HCT116 (cell line): ENCODE data around the gene MAPK14. TPM values are rescaled to one million over a fixed set of nuclear protein-coding genes. Genes with fewer than 3 reads are reported as not detected.

Experiments
- ATAC-seq: fragments of 200-7000 bp; cut with Tn5 transposase; 2 replicates; pipeline ENCODE4 v1.9.1; 2020; ENCODE audit warnings: mild to moderate bottlenecking, moderate library complexity
- BruUV-seq: library from RNA; stranded (reverse); fragments of 400-500 nt; replicated peaks from 2 replicates; lab custom pipeline; 2021; lab: Mats Ljungman, UMichigan
- CTCF ChIA-PET: fragments of 300-600 bp; sonication (Branson Sonifier 250); formaldehyde crosslinking; loops from one replicate; lab custom pipeline; 2021; ENCODE audit warnings: antibody characterized with exemption; lab: Charles Lee
- POLR2A ChIA-PET: fragments of 300-600, 350-600 bp; sonication (Branson Sonifier 250); formaldehyde crosslinking; loops from one replicate; lab custom pipeline; 2021; ENCODE audit warnings: antibody characterized with exemption; lab: Charles Lee
- RAD21 ChIA-PET, 2 experiments: fragments of 300-600 bp; sonication (Branson Sonifier 250); formaldehyde crosslinking; loops; one replicate each; lab custom pipeline; 2023; ENCODE audit warnings: low total read pairs in 2 of 2; ENCODE audit not compliant: uncharacterized antibody in 2 of 2, unreplicated experiment in 2 of 2, low non-redundant PET in 1 of 2; lab: Charles Lee
- DNase-seq: peaks from one replicate; pipeline ENCODE4 v3.0.0-alpha.2; 2010; ENCODE audit warnings: low read depth, low spot score
- H2AFZ ChIP-seq: fragments of 200-600 bp; shearing (Covaris generic), sonication (generic); 2 replicates; pipeline ENCODE4 v1.6.1; 2017; ENCODE audit warnings: low read depth, mixed run types, mixed read lengths, antibody characterized with exemption, low read length; ENCODE audit not compliant: poor library complexity, severe bottlenecking
- H3K27ac ChIP-seq: 2 replicates; pipeline ENCODE4 v1.5.1; 2012; ENCODE audit warnings: low read depth, low read length
- H3K27me3 ChIP-seq: fragments of 200-600 bp; sonication (generic); 2 replicates; pipeline ENCODE4 v1.6.1; 2016; ENCODE audit warnings: mixed run types, low read length, mixed read lengths; ENCODE audit not compliant: insufficient read depth
- H3K36me3 ChIP-seq, 2 experiments: fragments of 200-500 bp in 1 of 2; fragments of 200-600 bp in 1 of 2; sonication (Bioruptor generic) in 1 of 2; sonication (generic) in 1 of 2; 2 replicates each; pipeline versions ENCODE4 v1.5.1 to v1.6.1; 2014 to 2016; ENCODE audit warnings: low read length in 2 of 2, inconsistent platforms in 1 of 2, mixed read lengths in 1 of 2, mixed run types in 1 of 2; ENCODE audit not compliant: insufficient read depth in 2 of 2, control insufficient read depth in 1 of 2
- H3K4me1 ChIP-seq, 2 experiments: fragments of 200-600 bp in 1 of 2; sonication (generic) in 1 of 2; 2 replicates each; pipeline versions ENCODE4 v1.5.1 to v1.6.1; 2012 to 2017; ENCODE audit warnings: low read length in 2 of 2, inconsistent platforms in 1 of 2, mild to moderate bottlenecking in 1 of 2, mixed read lengths in 1 of 2, mixed run types in 1 of 2, moderate library complexity in 1 of 2; ENCODE audit not compliant: insufficient read depth in 2 of 2, control insufficient read depth in 1 of 2
- H3K4me2 ChIP-seq: fragments of 200-600 bp; sonication (generic); 2 replicates; pipeline ENCODE4 v1.6.1; 2017; ENCODE audit warnings: mixed run types, low read length, mixed read lengths
- H3K4me3 ChIP-seq, 2 experiments: fragments of 200-600 bp in 1 of 2; sonication (generic) in 1 of 2; replicated peaks in 1 of 2; 2 replicates each; pipeline ENCODE4 v1.5.1; 2011 to 2016; ENCODE audit warnings: low read length in 2 of 2, control low read depth in 1 of 2, low read depth in 1 of 2, mild to moderate bottlenecking in 1 of 2, mixed read lengths in 1 of 2, mixed run types in 1 of 2
- H3K79me2 ChIP-seq: fragments of 200-600 bp; sonication (generic); 2 replicates; pipeline ENCODE4 v1.6.1; 2017; ENCODE audit warnings: mild to moderate bottlenecking, mixed run types, low read length, moderate library complexity, mixed read lengths; ENCODE audit not compliant: insufficient read depth
- H3K9ac ChIP-seq: fragments of 200-600 bp; sonication (generic); 2 replicates; pipeline ENCODE4 v1.6.1; 2016; ENCODE audit warnings: low read length, mixed read lengths
- H3K9me2 ChIP-seq: fragments of 200-600 bp; sonication (generic), shearing (Covaris generic); 2 replicates; pipeline ENCODE4 v1.6.1; 2017; ENCODE audit warnings: mixed run types, mild to moderate bottlenecking, moderate library complexity; ENCODE audit not compliant: insufficient read depth
- H3K9me3 ChIP-seq, 2 experiments: fragments of 200-500 bp in 1 of 2; fragments of 200-600 bp in 1 of 2; sonication (Bioruptor generic) in 1 of 2; sonication (generic) in 1 of 2; 2 replicates each; pipeline ENCODE4 v1.6.1; 2014 to 2017; ENCODE audit warnings: low read length in 2 of 2, mixed read lengths in 2 of 2, inconsistent platforms in 1 of 2, low read depth in 1 of 2, mild to moderate bottlenecking in 1 of 2, mixed run types in 1 of 2, moderate library complexity in 1 of 2; ENCODE audit not compliant: control insufficient read depth in 1 of 2, insufficient read depth in 1 of 2
- H4K20me1 ChIP-seq: fragments of 200-600 bp; sonication (generic), shearing (Covaris generic); 2 replicates; pipeline ENCODE4 v1.6.1; 2017; ENCODE audit warnings: mixed run types, mild to moderate bottlenecking, moderate library complexity; ENCODE audit not compliant: insufficient read depth
- CEBPB ChIP-seq: IDR thresholded peaks from 2 replicates; pipeline ENCODE4 v1.6.1; 2012; ENCODE audit warnings: low read depth
- EZH2 ChIP-seq: fragments of 200-600 bp; sonication (generic); IDR thresholded peaks from 2 replicates; pipeline ENCODE4 v1.6.1; 2017; ENCODE audit warnings: antibody characterized with exemption, mixed run types
- FOSL1 ChIP-seq: IDR thresholded peaks from 2 replicates; pipeline ENCODE4 v1.6.1; 2012; ENCODE audit warnings: low read depth
- SP1 ChIP-seq: IDR thresholded peaks from 2 replicates; pipeline ENCODE4 v1.6.1; 2012; ENCODE audit warnings: low read depth
- SRF ChIP-seq: IDR thresholded peaks from 2 replicates; pipeline ENCODE4 v1.6.1; 2012; ENCODE audit warnings: low read depth
- ZNF274 ChIP-seq: fragments of 200-500 bp; sonication (Bioruptor generic); IDR thresholded peaks from 2 replicates; pipeline ENCODE4 v1.6.1; 2014; ENCODE audit warnings: mild to moderate bottlenecking, low read depth, low read length, inconsistent platforms
- intact Hi-C: fragments of 100-400 bp; cut with micrococcal nuclease; formaldehyde crosslinking; loops from 2 replicates; pipeline ENCODE4 v1.10.0; 2022
- total RNA-seq: library from RNA; stranded (reverse); gene quantifications from one replicate; pipeline ENCODE4 v1.2.1, GENCODE V29; 2021; ENCODE audit not compliant: unreplicated experiment
- TF ChIP-seq, protein P1 (sequence below): IDR thresholded peaks from 2 replicates; pipeline ENCODE4 v1.6.1; 2012

Gene MAPK14
- total RNA-seq, 1 experiment from 2014 or later: 34.2 TPM

DNA sequence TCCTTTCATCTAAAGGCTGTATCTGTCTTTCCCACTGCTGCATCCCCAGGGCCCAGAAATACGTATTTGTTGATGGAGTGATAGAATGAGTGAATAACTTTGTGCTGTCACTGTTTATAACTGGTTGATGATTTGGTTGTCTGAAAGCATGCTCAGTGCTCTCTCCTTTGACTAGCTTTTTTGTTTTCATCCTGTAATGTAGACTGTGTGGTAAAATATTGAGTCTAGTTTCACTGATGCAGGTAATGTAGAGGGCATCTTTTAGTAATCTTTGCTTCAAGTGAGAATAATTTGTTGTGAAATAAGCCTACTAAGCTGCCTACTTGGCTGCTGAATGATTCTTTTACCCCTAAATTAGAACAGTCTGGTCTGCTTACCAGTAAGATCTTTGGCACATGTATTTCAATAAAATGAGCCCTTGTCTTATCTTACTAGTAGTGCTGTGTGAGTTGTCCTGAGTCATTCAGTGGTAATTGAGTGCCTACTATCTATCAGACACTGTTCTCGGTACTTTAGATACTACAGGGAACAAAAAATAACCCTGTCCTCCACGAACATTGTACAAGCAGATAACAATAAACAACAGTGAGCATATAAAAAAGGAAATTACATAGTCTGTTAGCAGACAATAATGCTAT lies 39.9 kb downstream of the MAPK14 start:
- ChIA-PET CTCF (interaction anchor here (1.3 kb wide), 1 partner anchor 8 kb away, joined by 3 read pairs; no protein-coding TSS in a partner anchor), POLR2A (no interaction called here), RAD21 (no interaction called here)
- ATAC-seq (no peak), DNase-seq (no peak)
- Histone ChIP-seq H3K9me3 (no peaks in the 10 kb centered on the region), H3K4me2 (no peak overlapping the region), H3K4me3 (no peak overlapping the region), H3K4me1 (peaks cover 6 to 13% of the 10 kb centered on the region in 2 experiments; a peak in 3 of 4 replicates), H2AFZ (no peak overlapping the region), H3K36me3 (no peaks in the 10 kb centered on the region), H3K27ac (no peak overlapping the region), H4K20me1 (no peaks in the 10 kb centered on the region), H3K9me2 (no peaks in the 10 kb centered on the region), H3K79me2 (peaks cover 80% of the 10 kb centered on the region), H3K27me3 (no peaks in the 10 kb centered on the region), H3K9ac (no peak overlapping the region)
- intact Hi-C loops: no loop called here
- TF ChIP-seq FOSL1 (no peak), SP1 (no peak), SRF (no peak), EZH2 (no peak), CEBPB (no peak)
- BruUV-seq: no TSS peak

DNA sequence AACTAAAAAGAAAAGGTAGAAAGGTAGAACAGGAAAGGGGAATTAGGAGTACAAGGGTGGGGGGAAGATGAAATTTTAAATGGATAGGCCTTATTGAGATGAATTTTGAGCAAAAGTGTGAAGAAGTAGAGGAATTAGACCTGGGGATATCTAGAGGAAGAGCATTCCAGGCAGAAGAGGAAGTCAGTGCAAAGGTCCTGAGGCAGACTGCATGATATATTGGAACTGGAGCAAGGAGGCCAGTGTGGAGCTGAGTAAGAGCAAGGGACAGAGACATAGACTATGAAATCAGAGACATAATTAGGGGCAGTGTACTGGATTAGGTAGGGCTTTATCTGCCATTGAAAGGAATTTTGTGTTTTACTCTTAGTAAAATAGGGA lies 40.4 kb downstream of the MAPK14 start:
- H3K9ac ChIP-seq: no peak overlapping the region
- no peak overlapping the region for H3K4me2 ChIP-seq
- H3K27ac ChIP-seq: no peak overlapping the region
- POLR2A ChIA-PET: no interaction called here
- intact Hi-C loops: no loop called here
- H3K27me3 ChIP-seq: no peaks in the 10 kb centered on the region
- RAD21 ChIA-PET: no interaction called here
- no peaks in the 10 kb centered on the region for H3K9me2 ChIP-seq
- H3K4me1 ChIP-seq: peaks cover 6 to 13% of the 10 kb centered on the region in 2 experiments; a peak in 3 of 4 replicates
- ATAC-seq: no peak
- CTCF ChIA-PET: no interaction called here
- H3K36me3 ChIP-seq: no peaks in the 10 kb centered on the region
- peaks cover 76% of the 10 kb centered on the region for H3K79me2 ChIP-seq
- no peak overlapping the region for H3K4me3 ChIP-seq
- H4K20me1 ChIP-seq: no peaks in the 10 kb centered on the region
- no peak overlapping the region for H2AFZ ChIP-seq
- no peaks in the 10 kb centered on the region for H3K9me3 ChIP-seq
- no TSS peak for BruUV-seq
- DNase-seq: no peak
- TF ChIP-seq, protein P1, sequence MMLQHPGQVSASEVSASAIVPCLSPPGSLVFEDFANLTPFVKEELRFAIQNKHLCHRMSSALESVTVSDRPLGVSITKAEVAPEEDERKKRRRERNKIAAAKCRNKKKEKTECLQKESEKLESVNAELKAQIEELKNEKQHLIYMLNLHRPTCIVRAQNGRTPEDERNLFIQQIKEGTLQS: no peak
- TF ChIP-seq ZNF274: no peak
